NCI-H1092 (cell line): ENCODE results near the gene ENPP7.

Source experiments
- DNase-seq: peaks from one replicate; lab custom pipeline; 2025; lab: John Stamatoyannopoulos, UW

ENPP7 gene

GRCh38 chr17:79791735-79792161 is 61.0 kb downstream of the ENPP7 start:
- no peak for DNase-seq
